Peyer's patch (tissue), 4 donors: ENCODE data around the gene EXOC4.

Source experiments
- POLR2A ChIP-seq, 2 donors: fragments of 450-650 bp; IDR thresholded peaks; one replicate each; pipeline ENCODE4 v1.5.1; 2017; ENCODE audit warnings: antibody characterized with exemption in 2 of 2, mild to moderate bottlenecking in 2 of 2, moderate library complexity in 2 of 2
- TF ChIP-seq, protein P1 (sequence below), 6 experiments: fragments of 450-650 bp in 4 of 6; fragments of 200-600 bp in 2 of 6; sonication (generic) in 1 of 6; IDR thresholded peaks; one replicate each; pipeline ENCODE4 v1.5.1; 2017 to 2019; ENCODE audit warnings: antibody characterized with exemption in 6 of 6, mild to moderate bottlenecking in 3 of 6, moderate library complexity in 1 of 6

GRCh38 chr7:133310232-133310862, 57.5 kb downstream of the EXOC4 start:
- no peak for TF ChIP-seq POLR2A (IDR thresholded peaks at IDR 0.05)
- TF ChIP-seq, protein P1, sequence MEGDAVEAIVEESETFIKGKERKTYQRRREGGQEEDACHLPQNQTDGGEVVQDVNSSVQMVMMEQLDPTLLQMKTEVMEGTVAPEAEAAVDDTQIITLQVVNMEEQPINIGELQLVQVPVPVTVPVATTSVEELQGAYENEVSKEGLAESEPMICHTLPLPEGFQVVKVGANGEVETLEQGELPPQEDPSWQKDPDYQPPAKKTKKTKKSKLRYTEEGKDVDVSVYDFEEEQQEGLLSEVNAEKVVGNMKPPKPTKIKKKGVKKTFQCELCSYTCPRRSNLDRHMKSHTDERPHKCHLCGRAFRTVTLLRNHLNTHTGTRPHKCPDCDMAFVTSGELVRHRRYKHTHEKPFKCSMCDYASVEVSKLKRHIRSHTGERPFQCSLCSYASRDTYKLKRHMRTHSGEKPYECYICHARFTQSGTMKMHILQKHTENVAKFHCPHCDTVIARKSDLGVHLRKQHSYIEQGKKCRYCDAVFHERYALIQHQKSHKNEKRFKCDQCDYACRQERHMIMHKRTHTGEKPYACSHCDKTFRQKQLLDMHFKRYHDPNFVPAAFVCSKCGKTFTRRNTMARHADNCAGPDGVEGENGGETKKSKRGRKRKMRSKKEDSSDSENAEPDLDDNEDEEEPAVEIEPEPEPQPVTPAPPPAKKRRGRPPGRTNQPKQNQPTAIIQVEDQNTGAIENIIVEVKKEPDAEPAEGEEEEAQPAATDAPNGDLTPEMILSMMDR (IDR thresholded peaks at IDR 0.05) = no peak
